ENCODE measurements around the gene MAML2.

GRCh38 chr11:95930948-95931347 lies 412.0 kb downstream of the MAML2 start:
- TF ChIP-seq SIN3A (IDR thresholded peaks at IDR 0.05; ENCODE audit: borderline replicate concordance, low read depth, low read length) (no peak), CTCF (IDR thresholded peaks at IDR 0.05) (no peak), FOXM1 (IDR thresholded peaks at IDR 0.05; ENCODE audit: low read depth) (no peak), NFIC (IDR thresholded peaks at IDR 0.05; ENCODE audit: borderline replicate concordance) (no peak), TAF1 (IDR thresholded peaks at IDR 0.05; ENCODE audit: borderline replicate concordance, low read depth, low read length) (no peak), RFX5 (IDR thresholded peaks at IDR 0.05; ENCODE audit: low read length) (no peak), EZH2phosphoT487 (IDR thresholded peaks at IDR 0.05; ENCODE audit: borderline replicate concordance, low read depth) (no peak), YY1 (IDR thresholded peaks at IDR 0.05; ENCODE audit: low read depth) (no peak), POLR2AphosphoS5 (IDR thresholded peaks at IDR 0.05; ENCODE audit: low read depth, low read length) (no peak), RAD21 (IDR thresholded peaks at IDR 0.05; ENCODE audit: low read length) (no peak), GATA2 (CRISPR knock-in tag; IDR thresholded peaks at IDR 0.05) (no peak), USF1 (IDR thresholded peaks at IDR 0.05; ENCODE audit: borderline replicate concordance, low read depth) (no peak)

All from SK-N-SH (cell line).